Suppressor macrophage treated with lipopolysaccharide for 1 hour (primary cell): ENCODE data around the gene GTF2A1L.
A peak's percentile ranks its signal among the peaks of the same experiment; 100 is the strongest.
"Not testable (repeated sequence)": the region's sequence is repeated elsewhere in the genome, so short reads cannot be mapped to it uniquely, and the experiment has no call there.

Experiments
- DNase-seq, 3 donors: peaks; one replicate each; pipeline ENCODE4 v3.0.0-alpha.2; 2020 to 2022

Gene GTF2A1L, protein sequence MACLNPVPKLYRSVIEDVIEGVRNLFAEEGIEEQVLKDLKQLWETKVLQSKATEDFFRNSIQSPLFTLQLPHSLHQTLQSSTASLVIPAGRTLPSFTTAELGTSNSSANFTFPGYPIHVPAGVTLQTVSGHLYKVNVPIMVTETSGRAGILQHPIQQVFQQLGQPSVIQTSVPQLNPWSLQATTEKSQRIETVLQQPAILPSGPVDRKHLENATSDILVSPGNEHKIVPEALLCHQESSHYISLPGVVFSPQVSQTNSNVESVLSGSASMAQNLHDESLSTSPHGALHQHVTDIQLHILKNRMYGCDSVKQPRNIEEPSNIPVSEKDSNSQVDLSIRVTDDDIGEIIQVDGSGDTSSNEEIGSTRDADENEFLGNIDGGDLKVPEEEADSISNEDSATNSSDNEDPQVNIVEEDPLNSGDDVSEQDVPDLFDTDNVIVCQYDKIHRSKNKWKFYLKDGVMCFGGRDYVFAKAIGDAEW

GRCh38 chr2:48617618-48618017 lies at the start of gene GTF2A1L:
Gene GTF2A1L (plus strand): TSS chr2:48617856. CDS start chr2:48617875, 19 bp downstream.
- DNase-seq = no peak

GRCh38 chr2:48568547-48568946 lies 49.1 kb upstream of the GTF2A1L start:
- no peak for DNase-seq

GRCh38 chr2:48569433-48569832 lies 48.2 kb upstream of the GTF2A1L start:
- DNase-seq = no peak

DNA sequence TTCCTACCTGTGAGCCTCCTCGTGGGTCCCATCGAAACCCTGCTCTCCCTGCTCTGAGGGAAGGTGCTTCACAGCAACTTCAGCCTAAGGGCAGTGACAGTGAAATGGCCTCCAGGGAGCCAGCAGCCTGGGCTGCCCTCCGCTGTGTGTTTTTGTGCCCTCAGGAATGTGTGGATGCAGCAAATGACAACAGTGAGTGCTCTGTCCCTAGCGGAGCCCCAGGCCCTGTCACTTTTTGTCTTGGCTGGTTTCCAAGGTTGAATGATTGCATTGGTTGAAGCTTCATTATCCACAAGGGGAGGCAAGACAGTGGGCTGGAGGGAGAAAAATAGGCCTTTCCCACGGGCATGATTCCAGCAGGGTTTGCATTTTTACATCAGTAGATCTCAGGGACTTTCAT lies 44.8 kb upstream of the GTF2A1L start:
- no peak for DNase-seq

- DNase-seq = peak; percentile 10 to 31 (median 27)
These were observed 43.0 kb upstream of the GTF2A1L start for GRCh38 chr2:48574353-48575287.

GRCh38 chr2:48578313-48578712 lies 39.3 kb upstream of the GTF2A1L start:
- peak in 1 of 3 donors; percentile 5 for DNase-seq

- DNase-seq = no peak
These were observed 33.7 kb upstream of the GTF2A1L start for GRCh38 chr2:48583961-48584360.

DNA sequence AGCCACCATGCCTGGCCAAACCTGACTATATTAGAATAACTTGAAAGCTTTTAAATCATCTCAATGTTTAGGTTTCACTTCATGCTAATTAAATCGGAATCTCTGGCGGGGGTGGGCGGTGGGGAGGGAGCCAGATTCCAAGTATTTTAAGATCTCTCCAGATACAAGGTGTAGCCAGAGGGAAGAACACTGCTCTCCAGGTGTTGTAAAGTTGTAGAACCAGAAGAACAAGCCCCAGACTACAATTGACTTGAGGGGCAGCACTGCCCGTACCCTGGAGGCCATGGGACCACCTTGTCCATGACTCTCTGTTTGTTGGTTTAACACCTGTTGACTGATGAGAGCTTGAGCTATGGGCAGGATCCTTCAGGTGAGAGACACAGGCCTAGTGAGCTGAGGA lies 33.1 kb upstream of the GTF2A1L start:
- no peak for DNase-seq

GRCh38 chr2:48586433-48586832 lies 31.2 kb upstream of the GTF2A1L start:
- DNase-seq = no peak

- DNase-seq = no peak
These were observed 30.1 kb upstream of the GTF2A1L start for GRCh38 chr2:48587560-48587959.

DNA sequence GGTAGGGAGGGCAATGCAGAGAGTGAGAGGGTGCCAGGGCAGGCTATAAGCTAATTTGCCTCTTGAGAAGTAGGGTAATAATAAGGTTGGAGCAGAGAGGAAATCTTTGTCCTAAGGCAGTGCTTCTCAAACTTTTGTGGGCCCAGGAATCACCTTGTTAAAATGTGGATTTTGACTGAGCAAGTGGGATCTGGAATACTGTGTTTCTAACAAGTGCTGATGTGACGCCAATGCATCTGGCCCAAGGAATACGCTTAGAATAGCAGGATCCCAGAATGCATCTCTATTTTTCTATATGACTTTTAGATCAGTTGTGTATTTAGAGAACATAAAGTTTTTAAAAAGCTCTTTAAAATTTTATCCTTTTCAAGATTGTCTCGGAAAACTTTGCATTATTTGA lies 29.7 kb upstream of the GTF2A1L start:
- no peak for DNase-seq

GRCh38 chr2:48588745-48589144 lies 28.9 kb upstream of the GTF2A1L start:
- DNase-seq = peak in 1 of 3 donors; percentile 20

GRCh38 chr2:48589170-48589767 lies 28.4 kb upstream of the GTF2A1L start:
- DNase-seq = peak; percentile 51 to 61 (median 57)

GRCh38 chr2:48590017-48590416 lies 27.6 kb upstream of the GTF2A1L start:
- DNase-seq = no peak

DNA sequence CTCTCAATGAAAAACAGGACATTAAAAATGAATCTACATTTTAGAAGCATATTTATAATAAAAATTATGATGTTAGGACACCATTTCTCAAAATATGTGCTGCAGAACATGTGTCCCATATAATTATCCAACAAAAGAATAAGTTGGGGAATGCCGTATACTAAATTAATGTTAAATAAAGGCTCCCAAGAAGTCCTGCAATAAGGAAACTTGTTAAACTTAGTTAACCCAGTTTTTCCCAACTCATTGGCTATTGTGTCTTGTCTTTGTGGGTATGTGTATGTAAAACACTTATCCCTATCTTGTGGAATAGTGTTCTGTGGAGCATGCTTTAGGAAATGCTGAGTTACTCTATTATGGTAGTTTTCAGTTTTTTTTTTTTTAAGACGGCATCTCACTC lies 25.6 kb upstream of the GTF2A1L start:
- no peak for DNase-seq

DNA sequence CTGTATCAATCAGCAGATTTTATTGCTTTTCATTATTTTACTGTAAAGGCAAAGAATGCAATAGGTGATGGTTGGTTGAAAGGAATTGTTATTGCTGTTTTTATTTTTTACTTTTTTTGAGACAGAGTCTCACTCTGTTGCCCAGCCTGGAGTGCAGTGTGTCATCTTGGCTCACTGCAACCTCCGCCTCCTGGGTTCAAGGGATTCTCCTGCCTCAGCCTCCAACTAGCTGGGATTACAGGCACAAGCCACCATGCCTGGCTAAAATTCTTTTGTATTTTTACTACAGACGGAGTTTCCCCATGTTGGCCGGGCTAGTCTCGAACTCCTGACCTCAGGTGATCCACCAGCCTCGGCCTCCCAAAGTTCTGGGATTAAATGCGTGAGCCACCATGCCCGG lies 20.9 kb upstream of the GTF2A1L start:
- not testable (repeated sequence) for DNase-seq

DNA sequence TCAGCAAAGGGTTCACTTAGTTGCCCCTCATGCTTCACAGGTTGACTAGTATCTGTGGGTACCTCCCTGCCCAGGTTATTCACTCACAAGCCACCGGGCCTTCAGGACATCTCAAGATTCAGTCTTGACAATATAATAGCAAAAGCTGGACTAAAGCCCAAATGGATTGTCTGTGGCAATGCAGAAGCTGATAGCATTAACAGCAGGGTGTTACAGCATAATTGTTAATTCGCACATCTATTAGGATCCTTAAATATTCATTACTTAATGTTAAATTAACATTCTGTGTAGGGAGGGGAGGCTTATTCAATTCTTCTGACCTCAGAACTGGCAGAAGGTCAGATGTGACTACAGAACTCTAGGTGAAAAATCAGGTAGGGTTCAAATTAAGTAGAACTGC lies 20.2 kb upstream of the GTF2A1L start:
- no peak for DNase-seq

- peak; percentile 57 to 62 (median 60) for DNase-seq
These were observed 17.3 kb upstream of the GTF2A1L start for GRCh38 chr2:48600204-48600813.

- DNase-seq = no peak
These were observed 16.7 kb upstream of the GTF2A1L start for GRCh38 chr2:48600917-48601316.

DNA sequence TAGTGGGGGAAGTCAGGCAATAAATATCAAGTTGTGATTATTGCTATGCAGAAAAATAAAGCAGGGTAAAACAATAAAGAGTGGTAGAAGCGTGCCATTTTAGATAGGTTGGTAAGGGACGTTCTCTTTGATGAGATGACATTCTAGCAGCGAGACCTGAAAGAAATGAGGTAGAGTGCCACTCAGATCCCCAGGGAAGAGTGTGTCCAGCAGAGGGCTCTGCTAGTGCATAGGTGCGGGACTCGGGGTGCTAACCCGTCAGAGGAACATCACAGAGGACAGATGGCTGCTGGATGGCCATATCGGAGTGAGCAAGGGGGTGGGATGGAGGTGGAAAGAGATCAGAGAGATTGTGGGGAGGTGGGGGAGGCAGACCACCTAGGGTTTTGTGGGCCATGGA lies 16.3 kb upstream of the GTF2A1L start:
- DNase-seq = peak in 2 of 3 donors; percentile 6 to 24

DNA sequence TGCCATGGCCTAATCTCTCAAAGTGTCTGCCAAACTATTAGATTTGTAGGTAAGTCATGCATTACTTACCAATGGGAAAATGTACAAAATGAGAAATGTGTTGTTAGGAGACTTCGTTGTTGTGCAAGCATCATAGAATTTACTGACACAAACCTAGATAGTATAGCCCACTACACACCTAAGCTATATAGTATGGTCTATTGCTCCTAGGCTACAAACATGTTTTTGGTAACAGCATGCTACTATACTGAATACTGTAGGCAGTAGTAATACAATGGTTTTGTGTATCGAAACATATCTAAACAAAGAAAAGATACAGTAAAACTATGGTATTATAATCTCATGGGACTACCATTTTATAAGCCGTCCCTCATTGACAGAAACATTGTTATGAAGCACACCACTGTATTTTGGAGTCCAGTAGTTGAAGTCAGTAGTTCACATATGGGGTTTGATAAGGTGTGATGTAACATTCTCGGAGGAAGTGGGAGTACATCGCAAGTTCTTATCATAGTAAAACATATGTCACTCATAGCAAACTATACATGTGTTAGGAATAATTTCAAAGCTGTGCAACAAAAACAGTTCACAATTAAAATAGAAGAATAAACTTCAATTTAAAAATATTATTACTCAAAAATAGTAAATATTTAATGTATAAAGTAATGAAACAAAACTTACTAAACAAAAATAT lies 12.0 kb upstream of the GTF2A1L start:
- no peak for DNase-seq
